NCI-H2196 treated with DMSO at 0.1 percent for 48 hours (cell line): ENCODE data around the gene DRGX.

ENCODE experiments used
- DNase-seq: peaks from one replicate; lab custom pipeline; 2025; ENCODE audit not compliant: unreplicated experiment; lab: John Stamatoyannopoulos, UW

The DRGX gene

DNA sequence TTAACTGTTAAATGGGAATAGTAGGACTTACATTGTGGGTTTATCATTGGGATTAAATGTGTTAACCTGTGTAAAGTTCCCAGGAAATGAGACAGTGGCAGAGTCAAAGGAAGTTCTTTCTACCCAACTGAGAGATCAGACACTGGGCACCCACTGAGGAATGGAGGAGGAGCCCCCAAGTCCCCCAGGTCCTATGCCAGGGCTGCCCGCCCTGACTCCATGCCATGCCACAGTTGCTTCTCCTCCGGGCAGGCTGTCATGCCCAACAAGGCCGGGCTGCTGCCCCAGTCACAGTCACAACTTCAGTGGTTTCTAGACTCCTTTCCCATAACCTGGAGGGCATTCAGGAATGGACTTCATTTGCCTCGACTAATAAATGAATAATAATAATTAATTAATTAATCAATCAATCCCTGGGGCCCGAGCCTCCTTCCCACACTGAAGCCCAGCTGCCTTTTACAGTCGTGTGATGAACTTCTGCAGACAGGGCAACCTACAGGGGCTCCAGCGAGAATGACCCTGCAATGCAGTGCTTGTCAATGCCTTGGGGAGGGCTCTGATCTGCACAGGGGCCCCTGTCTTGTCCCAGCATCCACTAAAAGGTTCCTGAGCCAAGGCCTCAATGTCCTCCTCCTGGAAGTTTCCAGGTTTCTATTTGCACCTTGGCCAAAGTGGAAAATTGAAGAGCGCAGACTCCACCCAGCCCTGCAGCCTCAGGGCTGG is 32.4 kb downstream of the DRGX start:
- DNase-seq, result no peak

DNA sequence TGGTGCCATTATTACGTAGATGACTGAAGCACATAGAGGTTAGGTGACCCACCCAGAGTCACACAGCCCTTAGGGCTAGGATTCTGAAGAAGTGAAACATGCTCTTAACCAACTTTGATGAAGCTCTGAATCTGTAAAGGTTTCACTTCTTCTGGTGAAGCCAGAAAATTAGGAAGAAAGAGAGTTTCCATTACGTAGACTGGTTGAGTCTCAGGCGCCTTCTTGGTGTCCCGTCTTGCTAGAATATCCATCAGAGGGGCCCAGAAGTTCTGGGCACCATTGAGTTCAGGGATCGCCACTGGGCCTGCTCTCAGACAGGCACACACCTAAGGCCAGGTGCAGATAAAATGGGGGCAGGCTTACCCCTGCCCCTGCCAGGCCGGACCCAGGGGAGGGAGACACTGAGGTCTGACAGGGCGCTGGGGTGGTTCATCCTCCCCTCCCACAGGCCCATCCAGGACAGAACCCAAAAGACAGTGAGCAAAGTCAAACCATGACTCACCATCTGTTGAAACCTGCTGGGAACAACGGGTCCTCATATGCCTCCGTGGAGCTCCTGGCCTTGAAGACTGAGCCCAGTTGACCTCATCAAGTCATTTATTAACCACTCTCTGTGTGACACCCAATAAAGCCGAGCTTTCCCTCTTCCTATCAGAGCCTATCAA is 33.2 kb downstream of the DRGX start:
- DNase-seq, result no peak

DNA sequence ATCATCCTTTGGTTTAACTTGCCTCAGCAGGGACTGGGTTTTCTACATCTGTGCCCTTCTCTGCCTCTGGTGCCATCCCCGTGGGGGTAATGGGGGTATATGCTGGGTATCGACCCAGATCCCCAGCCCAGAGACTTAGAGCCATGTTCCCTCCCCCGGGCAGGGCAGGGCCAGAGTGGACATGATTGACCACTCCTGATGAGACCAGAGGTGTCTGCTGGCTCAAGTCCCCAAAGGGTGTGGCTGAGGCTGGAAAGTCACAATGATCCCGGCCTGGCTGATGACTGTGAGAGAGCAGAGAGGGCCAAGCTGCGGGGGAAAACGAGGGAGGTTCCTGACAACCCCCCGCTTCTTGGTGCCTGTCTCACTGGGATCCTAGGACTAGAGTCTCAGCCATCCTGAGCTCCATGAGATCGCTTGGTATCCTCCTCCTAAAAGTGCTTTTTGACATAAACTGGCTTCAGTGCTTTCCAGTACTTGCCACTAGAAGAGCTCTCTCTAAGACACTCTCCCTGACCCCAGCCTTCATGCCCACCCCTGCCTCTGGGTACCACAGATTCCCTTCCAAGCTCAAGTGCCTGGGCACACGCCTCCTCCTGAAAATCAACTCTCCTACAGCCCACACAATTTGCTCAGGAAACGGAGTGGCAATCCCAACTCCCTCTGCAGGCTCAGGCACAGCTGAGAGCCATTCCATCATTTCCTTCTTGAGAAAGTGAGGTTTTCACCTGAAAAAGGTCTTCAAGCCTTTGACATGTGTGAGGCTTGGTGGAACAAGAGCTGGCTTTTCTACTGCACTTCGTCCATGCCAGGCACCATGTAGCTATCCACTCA is 33.9 kb downstream of the DRGX start:
- DNase-seq, result no peak

DNA sequence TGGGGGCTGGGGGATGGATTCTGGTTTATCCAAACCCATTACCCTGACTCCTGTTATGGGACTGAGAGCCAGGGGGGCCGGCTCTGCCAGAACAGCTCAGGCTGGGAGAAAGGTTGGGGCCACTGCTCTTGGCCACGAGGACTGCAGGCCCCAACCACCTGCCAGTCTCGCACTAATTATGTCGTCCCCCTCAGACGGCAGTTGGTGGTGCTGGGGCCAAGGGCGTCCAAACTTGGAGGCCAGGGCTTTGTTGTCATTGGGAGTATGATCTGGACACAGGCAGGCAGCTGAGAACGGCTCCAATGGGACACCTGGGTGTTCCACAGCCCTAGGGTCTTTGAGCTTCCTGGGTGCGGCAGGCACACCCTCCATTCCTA is 34.7 kb downstream of the DRGX start:
- no peak for DNase-seq

DNA sequence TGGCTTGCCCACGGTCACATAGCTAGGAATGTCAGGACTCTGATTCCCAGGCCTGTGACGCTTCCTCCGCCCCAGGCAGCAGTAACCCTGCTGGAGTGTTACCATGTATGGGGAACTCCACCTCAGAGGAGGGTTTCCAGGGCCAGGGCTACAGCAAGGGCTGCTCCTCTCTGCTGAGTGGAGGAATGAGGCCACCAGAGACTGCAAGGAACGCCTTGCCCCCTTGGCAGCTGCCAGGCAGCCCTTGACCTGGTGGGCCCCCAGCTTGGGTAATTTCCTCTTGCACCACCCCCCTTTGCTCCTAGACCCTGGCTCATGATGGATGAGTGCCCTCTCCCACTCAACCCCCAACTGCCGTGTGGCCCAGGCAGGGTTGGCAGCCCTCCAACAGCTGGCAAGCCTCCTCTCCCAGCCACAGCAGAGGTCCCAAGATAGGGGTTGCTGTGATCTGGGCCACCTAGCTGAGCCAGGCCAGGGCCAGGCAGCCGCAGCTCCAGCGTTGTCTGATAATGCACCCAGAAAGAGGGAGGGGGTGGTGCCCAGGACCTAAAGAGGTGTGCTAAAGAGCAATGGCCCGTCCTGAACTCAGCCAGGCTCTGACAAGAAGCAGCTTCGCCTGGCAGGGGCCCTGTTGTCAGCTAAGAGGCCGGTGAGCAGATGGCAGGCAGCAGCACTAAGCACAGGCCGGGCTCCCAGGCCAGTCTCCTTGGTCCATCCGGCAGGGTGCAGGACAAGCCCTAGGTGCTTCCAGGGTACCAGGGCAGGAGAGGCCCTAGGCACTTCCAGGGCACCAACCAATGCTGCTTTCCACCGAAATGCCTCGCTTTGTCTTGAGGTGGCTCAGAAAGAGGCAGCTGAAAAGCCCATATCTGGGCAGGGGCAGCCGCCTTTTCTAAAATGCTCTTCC is 35.4 kb downstream of the DRGX start:
- DNase-seq, result no peak

DNA sequence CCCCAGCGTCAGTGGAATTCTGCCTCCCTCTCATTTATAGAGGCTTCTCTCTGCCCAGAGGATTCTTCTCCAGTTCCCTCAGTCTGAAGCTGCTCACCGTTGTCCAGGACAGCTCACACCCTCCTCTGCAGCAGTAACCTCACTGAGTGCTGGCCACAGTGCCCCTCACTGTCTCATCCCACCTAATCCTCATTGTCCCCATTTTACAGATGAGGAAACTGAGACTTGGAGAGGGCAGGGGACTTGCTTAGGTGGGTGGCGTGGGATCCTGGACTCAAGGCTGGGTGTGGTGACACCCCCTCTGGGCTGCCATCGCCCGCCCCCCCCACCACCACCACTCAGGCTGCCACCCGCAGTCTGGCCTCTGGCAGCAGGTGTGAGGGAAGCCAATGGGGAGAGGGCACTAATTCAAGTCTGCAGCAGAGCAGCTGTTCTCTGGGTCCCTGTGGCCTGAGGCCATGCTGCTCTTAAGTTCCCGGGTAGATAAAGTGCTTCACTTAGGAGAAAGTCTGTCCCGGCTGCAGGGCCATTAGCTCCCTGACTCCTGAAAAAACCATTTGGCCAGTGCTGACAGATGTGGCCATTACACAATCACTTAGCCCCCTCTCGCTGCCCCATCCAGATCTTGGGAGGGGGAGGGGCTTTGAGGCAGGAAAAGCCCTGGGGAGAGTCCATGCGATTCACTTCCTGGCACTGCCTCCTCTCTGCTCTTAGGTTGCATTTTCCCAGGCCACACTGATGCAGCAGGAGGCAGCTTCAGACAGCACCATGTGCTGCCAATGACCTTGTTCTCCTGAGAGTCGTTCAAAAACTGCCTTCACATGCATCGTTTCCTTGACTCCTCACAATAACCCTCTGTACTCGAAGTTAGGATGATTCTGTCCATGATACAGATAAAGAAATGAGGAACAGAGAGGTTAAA is 36.3 kb downstream of the DRGX start:
- DNase-seq, result no peak

DNA sequence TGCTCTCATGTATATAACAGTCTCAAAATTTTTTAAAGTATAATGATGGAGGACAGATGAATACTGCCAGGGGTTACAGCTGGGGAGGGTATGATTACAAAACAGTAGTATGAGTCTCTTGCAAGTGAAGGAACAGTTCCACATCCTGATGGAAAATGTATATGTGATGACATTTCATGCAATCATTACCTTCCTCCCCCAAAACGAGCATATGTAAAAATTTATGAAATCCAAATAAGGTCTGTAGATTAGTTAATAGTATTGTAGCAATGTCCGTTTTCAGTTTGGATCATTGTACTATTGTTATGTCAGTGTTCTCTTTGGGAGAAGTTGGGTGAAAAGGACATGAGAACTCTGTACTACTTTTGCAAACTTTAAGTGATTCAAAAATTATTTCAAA is 38.0 kb downstream of the DRGX start:
- DNase-seq, result no peak

DNA sequence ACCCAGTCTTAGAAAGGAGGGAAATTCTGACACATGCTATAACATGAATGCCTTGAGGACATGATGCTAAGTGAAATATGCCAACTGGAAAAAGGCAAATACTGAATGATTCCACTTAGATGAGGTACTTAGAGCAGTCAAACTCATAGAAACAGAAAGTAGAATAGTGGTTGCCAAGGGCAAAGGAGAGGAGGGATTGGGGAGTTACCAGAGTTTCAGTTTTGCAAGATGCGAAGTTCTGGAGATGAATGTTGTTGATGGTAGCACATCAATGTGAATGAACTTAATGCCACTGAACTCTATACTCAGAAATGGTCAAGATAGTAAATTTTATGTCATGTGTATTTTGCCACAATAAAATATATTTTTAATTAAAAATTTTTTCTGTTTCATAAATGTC is 38.9 kb downstream of the DRGX start:
- DNase-seq, result no peak

DNA sequence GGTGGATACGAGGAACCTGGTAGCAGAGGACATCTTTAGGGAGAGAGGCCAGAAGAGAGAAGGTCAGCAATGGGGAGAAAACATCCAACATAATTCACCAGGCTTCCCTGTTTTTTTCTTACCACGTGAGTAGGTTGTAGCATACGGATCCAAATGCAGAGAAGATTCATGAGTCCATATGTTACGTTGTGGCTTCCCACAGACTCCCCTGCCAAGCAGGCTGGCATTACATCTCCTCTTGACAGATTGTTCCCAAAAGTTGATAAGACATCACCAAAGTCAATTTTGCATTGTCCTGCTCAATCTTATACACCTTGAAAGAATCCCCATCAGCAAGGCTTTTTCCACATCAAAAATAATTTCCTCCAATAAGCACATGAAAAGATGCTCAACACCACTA is 39.7 kb downstream of the DRGX start:
- no peak for DNase-seq

DNA sequence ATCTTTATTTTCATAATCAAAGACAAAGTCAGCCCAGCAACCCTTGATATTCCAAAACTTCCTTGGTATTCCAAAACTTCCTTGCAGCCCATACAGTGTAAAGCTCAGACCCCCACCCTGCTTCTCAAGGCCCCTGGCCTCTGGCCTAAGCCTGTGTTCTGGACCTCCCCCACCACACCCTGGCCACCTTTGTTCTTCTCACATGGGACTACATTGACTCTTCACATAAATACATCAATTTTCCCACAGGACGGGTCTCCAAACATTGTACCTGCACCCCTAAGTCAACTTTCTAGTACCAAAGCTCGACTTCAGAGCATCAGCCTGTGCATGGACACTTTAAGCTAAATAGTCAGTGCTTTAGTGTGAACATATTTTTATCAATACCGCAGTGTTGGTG is 40.7 kb downstream of the DRGX start:
- no peak for DNase-seq

DNA sequence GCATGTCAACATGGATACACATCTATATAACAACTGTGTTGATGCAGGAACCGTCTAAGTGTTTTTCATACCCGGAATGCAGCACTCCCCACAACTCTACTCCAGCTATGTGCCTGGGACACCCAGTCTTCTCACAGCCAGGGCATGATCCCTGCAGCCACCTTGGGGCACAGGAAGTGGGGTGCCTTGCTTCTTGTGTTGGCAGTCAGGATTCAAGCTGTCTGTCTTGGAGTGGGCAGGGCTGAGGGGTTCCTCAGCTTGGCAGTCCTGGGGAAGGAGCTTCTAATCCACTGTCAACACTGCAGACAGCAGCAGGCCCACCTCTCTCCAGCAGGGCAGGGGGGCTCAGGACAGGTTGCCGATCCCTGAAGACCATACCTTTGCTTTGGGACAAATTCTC is 41.3 kb downstream of the DRGX start:
- no peak for DNase-seq

DNA sequence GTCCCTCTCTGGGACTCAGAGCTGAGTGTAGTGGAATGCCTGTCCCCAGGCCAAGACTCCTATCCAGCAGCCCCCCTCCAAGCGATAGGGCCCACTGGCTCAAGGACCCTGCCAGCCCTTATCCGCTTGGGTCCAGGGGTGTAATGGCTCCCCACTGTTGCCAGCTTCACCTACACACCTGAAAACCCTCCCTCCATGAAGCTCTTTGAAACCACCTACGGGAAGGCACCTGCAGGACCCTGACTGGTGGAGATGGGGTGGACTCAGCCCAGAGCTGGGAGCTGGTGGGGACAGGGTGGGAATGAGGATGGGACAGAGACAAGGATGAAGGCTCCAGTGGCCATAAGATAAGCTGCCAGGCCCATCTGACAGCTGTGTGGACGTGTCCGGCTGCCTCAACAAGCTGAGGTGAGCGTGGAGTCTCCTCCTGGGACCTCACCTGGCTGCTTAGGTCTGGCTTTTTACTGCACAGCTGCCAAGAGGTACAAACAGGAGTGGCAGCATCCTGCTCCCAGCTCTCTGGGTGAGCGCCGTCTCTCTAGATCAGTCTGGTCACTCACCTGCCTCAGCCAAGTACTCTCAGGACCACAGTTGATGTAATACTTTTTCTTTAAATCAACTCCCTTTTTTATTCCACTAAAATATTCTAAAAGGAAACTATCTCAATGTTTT is 41.9 kb downstream of the DRGX start:
- no peak for DNase-seq

DNA sequence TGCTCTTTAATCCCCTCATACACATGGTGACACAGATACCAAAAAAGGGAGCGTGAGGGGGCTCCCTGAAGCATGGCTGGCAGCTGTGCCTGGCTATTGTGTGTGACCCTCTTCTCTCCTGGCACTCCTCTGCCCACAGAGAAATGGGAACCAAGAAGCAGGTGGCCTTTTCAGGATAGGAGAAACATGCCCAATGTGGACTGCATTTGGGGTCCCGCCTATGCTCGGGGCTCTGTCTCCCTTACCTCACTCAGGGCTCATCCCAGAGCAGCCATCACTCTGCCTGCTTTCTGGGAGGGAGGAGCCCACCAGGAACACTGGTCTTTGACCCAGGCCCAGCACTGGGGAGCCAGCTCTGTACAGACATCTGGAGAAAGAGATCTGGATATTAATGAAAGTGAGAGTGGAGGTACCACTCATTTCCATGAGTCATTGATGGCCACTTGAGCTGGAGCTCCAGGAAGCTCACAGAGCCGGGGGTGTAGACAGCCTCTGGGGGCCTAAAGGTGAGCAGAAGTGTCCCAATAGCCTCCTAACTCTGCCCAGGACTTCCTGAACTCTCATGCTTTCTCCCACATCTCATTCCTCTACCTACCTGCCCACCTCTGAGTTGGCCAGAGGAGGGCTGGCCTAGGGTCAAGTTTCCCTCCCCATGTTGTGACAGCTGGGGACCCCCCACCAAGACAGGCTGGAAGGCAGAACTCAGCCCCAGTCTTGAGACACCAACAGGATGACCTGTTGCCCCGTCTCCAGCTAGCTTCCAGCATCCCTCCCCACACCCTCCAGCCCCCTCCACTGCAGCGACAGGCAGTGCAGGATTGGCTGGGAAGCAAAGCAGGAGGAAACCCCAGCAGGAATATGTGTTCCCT is 42.6 kb downstream of the DRGX start:
- DNase-seq, result no peak

DNA sequence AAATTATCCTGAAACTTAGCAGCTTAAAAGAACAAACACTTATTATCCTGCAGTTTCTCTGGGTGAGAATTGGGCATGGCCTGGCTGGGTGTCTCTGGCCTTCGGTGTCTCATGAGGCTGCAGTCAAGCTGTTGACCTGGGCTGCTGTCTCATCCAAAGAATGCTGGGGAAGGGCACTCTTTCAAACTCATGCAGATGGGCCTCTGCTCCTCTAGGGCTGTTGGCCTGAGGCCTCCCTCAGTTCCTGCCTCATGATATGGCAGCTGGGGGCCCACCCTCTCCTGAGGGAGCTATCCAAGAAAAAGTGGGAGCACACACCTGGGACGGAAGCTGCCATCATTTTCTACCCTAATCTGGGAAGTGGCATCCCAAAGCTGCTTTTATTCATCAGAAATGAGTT is 43.6 kb downstream of the DRGX start:
- no peak for DNase-seq

DNA sequence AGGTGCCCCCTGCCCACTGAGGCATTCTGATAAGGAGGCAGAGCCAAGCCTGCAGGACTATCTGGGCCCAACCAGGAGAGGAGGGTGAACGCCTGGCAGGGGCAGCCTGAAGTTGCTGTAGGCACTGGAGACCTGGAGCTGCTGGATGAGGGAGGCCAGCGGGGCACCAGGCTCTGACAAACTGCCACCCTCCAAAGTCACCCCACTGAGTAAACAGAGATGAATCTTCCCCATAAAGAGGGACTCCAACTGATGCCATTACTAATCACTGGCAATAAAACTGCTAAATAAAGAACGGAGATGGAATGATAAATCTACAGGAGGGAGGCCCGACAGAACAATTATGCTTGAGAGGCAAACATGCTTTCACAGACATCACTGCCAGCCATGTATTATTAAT is 44.2 kb downstream of the DRGX start:
- no peak for DNase-seq

DNA sequence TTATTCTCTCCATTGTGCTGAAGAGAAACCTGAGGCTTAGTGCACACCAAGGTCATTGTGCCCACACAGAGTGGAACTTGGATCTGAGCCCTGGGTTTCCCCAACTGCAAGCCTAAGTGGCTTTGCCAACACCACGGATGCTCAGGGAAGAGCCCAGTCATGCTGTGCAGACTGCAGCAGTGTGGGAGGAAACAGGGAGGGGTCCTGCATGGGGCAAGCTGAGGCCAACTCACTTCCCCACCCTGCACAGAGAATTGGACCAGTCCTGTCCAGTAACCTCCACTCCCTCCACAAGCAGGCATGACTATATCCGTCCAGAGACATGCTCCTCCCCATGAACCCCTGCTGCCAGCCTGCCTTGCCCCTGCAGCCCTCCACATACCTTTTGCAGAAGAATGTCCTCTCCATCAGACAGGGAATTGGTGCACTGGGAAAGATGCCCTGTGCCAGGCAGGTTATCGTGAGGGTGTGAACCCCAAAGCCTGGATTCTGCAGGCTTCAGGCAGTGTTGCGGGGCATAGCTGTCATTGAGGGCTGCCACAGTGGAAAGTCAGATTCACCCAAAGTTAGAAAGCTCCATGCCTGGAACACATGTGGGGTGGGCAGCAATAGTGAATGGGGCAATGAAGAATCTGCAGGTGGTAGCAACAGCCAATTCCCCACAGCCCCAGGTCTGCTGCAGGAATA is 44.9 kb downstream of the DRGX start:
- no peak for DNase-seq

DNA sequence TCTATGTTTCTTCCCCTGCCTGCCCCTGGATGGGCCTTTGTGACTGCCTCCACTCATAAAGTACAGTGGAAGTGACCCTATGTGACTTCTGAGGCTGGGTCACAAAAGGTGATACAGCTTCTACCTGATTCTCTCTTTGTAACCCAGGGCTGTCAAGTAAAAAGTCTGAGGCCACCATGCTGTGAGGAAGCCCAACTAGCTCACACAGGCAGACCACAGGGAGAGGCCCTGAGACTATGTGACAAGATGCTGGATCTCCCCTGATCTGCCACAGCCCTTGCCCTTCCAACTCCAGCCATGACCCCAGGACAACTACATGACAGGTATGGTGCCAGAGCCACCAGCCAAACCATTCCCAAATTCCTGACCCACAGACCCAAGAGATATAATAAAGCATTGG is 45.8 kb downstream of the DRGX start:
- no peak for DNase-seq

DNA sequence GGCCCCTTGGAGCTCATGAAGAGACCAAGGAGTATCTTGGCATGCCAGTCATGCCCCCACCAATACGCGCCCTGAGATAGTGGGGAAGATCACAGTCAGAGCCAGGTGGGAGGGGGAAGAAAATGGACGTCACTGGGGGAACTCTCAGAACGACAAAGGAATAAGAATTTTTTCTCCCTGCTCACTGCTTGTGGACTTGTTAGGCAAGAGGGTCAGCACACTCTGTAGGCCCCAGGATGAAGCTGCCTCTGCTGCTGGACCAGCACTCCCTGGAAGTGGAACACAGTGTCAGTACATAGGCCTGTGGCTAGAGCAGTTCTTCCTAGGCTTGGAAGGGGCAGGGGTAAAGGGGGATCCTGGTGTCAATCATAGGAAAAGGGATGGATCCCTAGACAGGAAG is 46.5 kb downstream of the DRGX start:
- no peak for DNase-seq
